Progenitor cell of endocrine pancreas (in vitro differentiated cells): ENCODE results near the gene ZDHHC24. TPM values are rescaled to one million over a fixed set of nuclear protein-coding genes. Genes with fewer than 3 reads are reported as not detected.

ENCODE experiments used
- DNase-seq: peaks from one replicate; pipeline ENCODE4 v3.0.0; 2021; ENCODE audit warnings: low spot score; ENCODE audit not compliant: unreplicated experiment
- H3K27ac Mint-ChIP-seq: 2 replicates; pipeline ENCODE4 v1.8.0; 2021; ENCODE audit warnings: mild to moderate bottlenecking, moderate library complexity, mixed read lengths
- H3K27me3 Mint-ChIP-seq: 2 replicates; pipeline ENCODE4 v1.8.0; 2021; ENCODE audit warnings: mixed read lengths
- H3K36me3 Mint-ChIP-seq: 2 replicates; pipeline ENCODE4 v1.8.0; 2022; ENCODE audit warnings: mixed read lengths; ENCODE audit not compliant: insufficient read depth
- H3K4me1 Mint-ChIP-seq: 2 replicates; pipeline ENCODE4 v1.8.0; 2021; ENCODE audit warnings: low read depth, mixed read lengths
- H3K4me3 Mint-ChIP-seq: 2 replicates; pipeline ENCODE4 v1.8.0; 2021; ENCODE audit warnings: low read depth, mild to moderate bottlenecking, moderate library complexity, mixed read lengths
- H3K9me3 Mint-ChIP-seq: 2 replicates; pipeline ENCODE4 v1.8.0; 2021; ENCODE audit warnings: low read depth, mixed read lengths
- total RNA-seq: library from RNA; stranded (reverse); gene quantifications from 2 replicates; pipeline ENCODE4 v1.2.1, GENCODE V29; 2021
- TF ChIP-seq, protein P1 (sequence below): fragments of 200-600 bp; sonication (generic); IDR thresholded peaks from one replicate; pipeline ENCODE4 v1.5.0; 2021; ENCODE audit warnings: antibody characterized with exemption, mild to moderate bottlenecking; ENCODE audit not compliant: unreplicated experiment

The ZDHHC24 gene
- total RNA-seq, 1 donor from 2014 or later = 9.7 TPM

DNA sequence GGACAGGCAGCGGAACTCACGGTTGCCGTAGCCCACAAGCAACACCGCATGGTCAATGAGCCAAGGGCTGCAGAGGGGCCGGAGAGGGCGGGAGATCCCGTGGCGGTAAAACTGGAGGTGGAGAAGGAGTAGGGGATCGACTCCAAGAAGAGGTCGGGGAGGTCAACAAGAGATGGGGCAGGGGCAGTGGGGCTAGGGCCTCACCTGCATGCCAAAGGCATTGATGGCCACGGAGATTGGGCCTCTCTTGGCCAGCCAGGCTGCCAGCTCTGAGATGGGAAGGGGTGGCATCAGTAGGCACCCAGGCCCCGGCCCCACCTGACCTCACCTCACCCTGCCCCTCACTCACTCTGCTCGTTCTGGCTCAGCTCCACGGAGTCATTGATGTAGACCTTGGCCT is 18.7 kb upstream of the ZDHHC24 start:
- H3K4me3 Mint-ChIP-seq = no peak overlapping the region
- H3K27me3 Mint-ChIP-seq = no peaks in the 10 kb centered on the region
- no peaks in the 10 kb centered on the region for H3K9me3 Mint-ChIP-seq
- no peaks in the 10 kb centered on the region for H3K36me3 Mint-ChIP-seq
- no peak overlapping the region for H3K27ac Mint-ChIP-seq
- no peaks in the 10 kb centered on the region for H3K4me1 Mint-ChIP-seq
- TF ChIP-seq, protein P1, sequence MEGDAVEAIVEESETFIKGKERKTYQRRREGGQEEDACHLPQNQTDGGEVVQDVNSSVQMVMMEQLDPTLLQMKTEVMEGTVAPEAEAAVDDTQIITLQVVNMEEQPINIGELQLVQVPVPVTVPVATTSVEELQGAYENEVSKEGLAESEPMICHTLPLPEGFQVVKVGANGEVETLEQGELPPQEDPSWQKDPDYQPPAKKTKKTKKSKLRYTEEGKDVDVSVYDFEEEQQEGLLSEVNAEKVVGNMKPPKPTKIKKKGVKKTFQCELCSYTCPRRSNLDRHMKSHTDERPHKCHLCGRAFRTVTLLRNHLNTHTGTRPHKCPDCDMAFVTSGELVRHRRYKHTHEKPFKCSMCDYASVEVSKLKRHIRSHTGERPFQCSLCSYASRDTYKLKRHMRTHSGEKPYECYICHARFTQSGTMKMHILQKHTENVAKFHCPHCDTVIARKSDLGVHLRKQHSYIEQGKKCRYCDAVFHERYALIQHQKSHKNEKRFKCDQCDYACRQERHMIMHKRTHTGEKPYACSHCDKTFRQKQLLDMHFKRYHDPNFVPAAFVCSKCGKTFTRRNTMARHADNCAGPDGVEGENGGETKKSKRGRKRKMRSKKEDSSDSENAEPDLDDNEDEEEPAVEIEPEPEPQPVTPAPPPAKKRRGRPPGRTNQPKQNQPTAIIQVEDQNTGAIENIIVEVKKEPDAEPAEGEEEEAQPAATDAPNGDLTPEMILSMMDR = no peak
- DNase-seq = no peak

DNA sequence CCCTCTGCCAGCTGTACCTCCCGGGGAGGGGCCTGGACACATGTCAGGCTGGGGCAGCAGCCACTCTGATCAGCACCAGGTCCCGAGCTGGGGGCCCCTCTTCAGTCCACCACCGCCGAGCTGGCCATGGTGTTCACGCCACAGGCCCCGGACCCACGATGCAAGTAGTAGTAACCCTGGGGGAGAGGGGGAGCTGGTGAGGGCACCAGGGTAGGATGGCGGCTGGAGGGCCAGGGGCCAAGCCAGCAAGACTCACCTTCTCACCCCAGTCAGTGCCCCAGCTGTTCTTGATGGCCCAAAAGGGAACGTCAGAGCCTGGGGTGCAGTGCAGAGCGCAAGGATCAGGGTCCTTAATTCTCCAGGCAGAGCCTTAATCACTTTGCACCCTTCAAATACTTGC is 18.0 kb upstream of the ZDHHC24 start:
- no peaks in the 10 kb centered on the region for H3K9me3 Mint-ChIP-seq

DNA sequence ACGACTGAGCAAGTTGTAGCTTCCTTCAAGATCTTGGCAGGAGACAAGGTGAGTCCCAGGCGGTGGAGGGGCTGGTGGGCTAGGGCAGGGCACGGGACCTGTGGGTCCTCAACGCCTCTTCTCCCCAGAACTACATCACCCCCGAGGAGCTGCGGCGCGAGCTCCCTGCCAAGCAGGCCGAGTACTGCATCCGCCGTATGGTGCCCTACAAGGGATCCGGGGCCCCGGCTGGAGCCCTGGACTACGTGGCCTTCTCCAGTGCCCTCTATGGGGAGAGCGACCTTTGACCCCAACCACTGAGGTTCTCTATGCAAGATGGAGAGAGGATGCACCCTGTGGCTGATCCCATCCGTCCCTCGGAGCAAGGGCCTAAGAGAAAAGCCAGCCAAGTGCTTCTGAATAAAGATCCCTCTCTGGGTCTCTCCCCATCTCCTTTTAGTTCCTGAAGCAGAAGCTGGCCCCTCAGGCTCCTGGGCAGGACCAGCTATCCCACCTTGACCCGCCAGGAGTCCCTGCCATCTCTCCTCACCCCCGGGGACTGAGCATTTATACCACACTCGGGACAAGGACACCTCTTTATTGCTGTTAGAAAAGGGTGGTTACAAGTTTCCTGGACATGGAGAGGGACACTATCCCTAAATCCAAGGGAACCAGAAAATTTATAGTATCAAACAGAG is 17.2 kb upstream of the ZDHHC24 start:
- Mint-ChIP-seq H3K4me3 (no peak overlapping the region), H3K36me3 (no peaks in the 10 kb centered on the region), H3K27me3 (no peaks in the 10 kb centered on the region), H3K27ac (no peak overlapping the region), H3K4me1 (no peaks in the 10 kb centered on the region), H3K9me3 (no peaks in the 10 kb centered on the region)
- no peak for DNase-seq
- TF ChIP-seq, protein P1 = no peak

More for the DNA sequence above, 18.0 kb upstream of the ZDHHC24 start:
- Mint-ChIP-seq H3K4me3 (no peak overlapping the region), H3K27ac (no peak overlapping the region), H3K27me3 (no peaks in the 10 kb centered on the region), H3K36me3 (no peaks in the 10 kb centered on the region), H3K4me1 (no peaks in the 10 kb centered on the region)
- DNase-seq = no peak
- TF ChIP-seq, protein P1 = no peak

DNA sequence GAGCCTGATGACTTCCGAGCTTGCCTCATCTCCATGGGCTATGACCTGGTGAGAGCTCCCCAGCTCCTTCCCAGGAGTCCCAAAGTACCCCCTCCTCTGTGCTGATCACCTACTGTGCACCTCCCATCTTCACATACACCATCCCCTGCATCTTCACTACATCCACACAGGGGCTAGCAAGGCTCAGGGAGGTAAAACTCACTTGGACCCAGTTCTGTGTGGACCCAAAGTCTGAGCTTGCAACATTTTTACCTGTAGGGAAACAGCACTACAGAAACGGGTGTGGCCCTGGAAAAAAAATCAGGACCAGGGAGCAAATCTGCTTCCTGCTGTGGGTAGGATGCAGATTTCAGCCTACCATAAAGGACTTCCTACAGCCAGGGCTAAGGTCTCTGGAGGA is 16.4 kb upstream of the ZDHHC24 start:
- TF ChIP-seq, protein P1 = no peak
- peaks cover 1% of the 10 kb centered on the region for H3K27me3 Mint-ChIP-seq
- no peak overlapping the region for H3K4me3 Mint-ChIP-seq
- no peak for DNase-seq
- H3K27ac Mint-ChIP-seq = no peak overlapping the region
- H3K9me3 Mint-ChIP-seq = no peaks in the 10 kb centered on the region
- H3K36me3 Mint-ChIP-seq = no peaks in the 10 kb centered on the region
- H3K4me1 Mint-ChIP-seq = no peaks in the 10 kb centered on the region

DNA sequence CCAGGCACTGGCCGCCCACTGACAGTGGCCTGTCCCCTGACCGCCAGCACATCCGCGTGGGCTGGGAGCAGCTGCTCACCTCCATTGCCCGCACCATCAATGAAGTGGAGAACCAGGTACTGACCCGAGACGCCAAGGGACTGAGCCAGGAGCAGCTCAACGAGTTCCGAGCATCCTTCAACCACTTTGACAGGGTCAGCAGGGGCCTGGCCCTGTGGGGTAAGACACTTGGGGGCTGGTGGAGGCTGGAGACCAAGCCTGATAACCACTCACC is 16.1 kb upstream of the ZDHHC24 start:
- no peaks in the 10 kb centered on the region for H3K36me3 Mint-ChIP-seq
- H3K27me3 Mint-ChIP-seq = peaks cover 3% of the 10 kb centered on the region
- DNase-seq = no peak
- H3K4me3 Mint-ChIP-seq = no peak overlapping the region
- TF ChIP-seq, protein P1 = no peak
- no peak overlapping the region for H3K27ac Mint-ChIP-seq
- H3K9me3 Mint-ChIP-seq = no peaks in the 10 kb centered on the region
- H3K4me1 Mint-ChIP-seq = no peaks in the 10 kb centered on the region
